ENCODE results near the gene SH3D19. TPM values are rescaled to one million over a fixed set of nuclear protein-coding genes. Genes with fewer than 3 reads are reported as not detected.

SH3D19 gene
- total and polyA plus RNA-seq, 2 of the 4 experiments (the other 2 are of a cell fraction) = 14.4 to 27.2 TPM

DNA sequence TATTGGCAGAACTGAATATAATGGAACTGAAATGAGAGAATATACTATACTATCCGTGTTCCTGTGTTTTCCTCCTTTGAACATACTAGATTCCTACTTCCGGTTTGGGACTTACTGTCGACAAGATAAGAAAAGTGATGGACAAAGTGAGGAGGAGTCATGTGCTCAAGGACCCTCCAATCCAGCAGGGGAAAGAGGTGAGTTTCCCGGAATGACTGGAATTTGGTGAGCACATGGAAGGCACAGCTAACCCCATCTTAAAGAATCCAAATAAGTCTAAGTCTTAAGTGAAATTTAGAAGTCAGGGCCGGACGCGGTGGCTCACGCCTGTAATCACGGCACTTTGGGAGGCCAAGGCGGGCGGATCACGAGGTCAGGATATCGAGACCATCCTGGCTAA, 36.6 kb upstream of the SH3D19 start:
- Histone ChIP-seq H3K4me1 (ENCODE audit: control insufficient read depth, insufficient read depth, low read length) (no peaks in the 10 kb centered on the region), H3K4me2 (ENCODE audit: low read depth, low read length) (no peak overlapping the region), H3K4ac (ENCODE audit: low read depth, low read length) (no peak overlapping the region), H3K18ac (ENCODE audit: low read depth, low read length) (no peak overlapping the region), H3K9me1 (ENCODE audit: insufficient read depth, low read length) (no peaks in the 10 kb centered on the region), H3K27me3 (ENCODE audit: control insufficient read depth, insufficient read depth, low read length) (peaks cover 6% of the 10 kb centered on the region; the same call in 1 of the 2 replicates), H4K8ac (ENCODE audit: low read depth in 2 of 2, low read length in 2 of 2) (no peak overlapping the region), H3K14ac (replicated peaks; ENCODE audit: low read depth, low read length) (no peak overlapping the region), H2BK15ac (ENCODE audit: low read depth, low read length) (no peak overlapping the region), H3K36me3 (ENCODE audit: control insufficient read depth, insufficient read depth, low read length) (no peaks in the 10 kb centered on the region), H4K5ac (ENCODE audit: low read depth, low read length) (no peak overlapping the region), H3K56ac (ENCODE audit: extremely low read depth, insufficient read depth, low read length) (no peak overlapping the region), H2AK5ac (ENCODE audit: low read depth, low read length) (no peak overlapping the region), H4K91ac (ENCODE audit: insufficient read depth, low read depth, low read length) (no peak overlapping the region), H3K79me1 (ENCODE audit: low read depth in 1 of 2, low read length in 2 of 2) (no peaks in the 10 kb centered on the region), H2AFZ (replicated peaks; ENCODE audit: low read length, poor library complexity) (no peak overlapping the region), H2AK9ac (replicated peaks; ENCODE audit: low read depth, low read length, poor library complexity) (no peak overlapping the region), H4K20me1 (ENCODE audit: insufficient read depth, low read length) (no peaks in the 10 kb centered on the region), H2BK120ac (ENCODE audit: low read depth, low read length) (no peak overlapping the region), H3K9ac (ENCODE audit: low read depth, low read length) (no peak overlapping the region), H3K4me3 (ENCODE audit: insufficient read depth, low read depth, low read length) (no peak overlapping the region), H3K9me3 (ENCODE audit: control insufficient read depth, insufficient read depth, low read length) (no peaks in the 10 kb centered on the region), H2BK5ac (ENCODE audit: low read depth, low read length, poor library complexity, severe bottlenecking) (no peak overlapping the region), H3K27ac (ENCODE audit: insufficient read depth, low read length) (no peak overlapping the region), H3K23ac (ENCODE audit: low read depth, low read length) (no peak overlapping the region), H2BK20ac (ENCODE audit: low read depth, low read length) (no peak overlapping the region)
- DNase-seq (no peak), ATAC-seq (ENCODE audit: low read depth) (no peak)
- no peak for TF ChIP-seq MAFK (IDR thresholded peaks at IDR 0.05; ENCODE audit: low read depth, low read length)
- BruUV-seq (replicated peaks) = no TSS peak
- POLR2A ChIA-PET (ENCODE audit: unreplicated experiment) = no interaction called here
- WGBS, 2 experiments (ENCODE audit: extremely low coverage in 2 of 2, insufficient read length in 1 of 2) = no CpG with 5 or more reads among the region's 13 CpGs
- dilution Hi-C loops (cut with HindIII; ENCODE audit: low sequenced_read_pairs, unreplicated experiment) (no loop called here), intact Hi-C loops (cut with micrococcal nuclease) (loop anchor here (1.0 to 5.0 kb wide), 4 partner anchors 86 to 1010 kb away; no protein-coding TSS in a partner anchor), in situ Hi-C loops (cut with MboI; ENCODE audit: low sequenced_read_pairs) (loop anchor here (10.0 kb wide), 1 partner anchor 243 kb away; no protein-coding TSS in a partner anchor)
- CTCF ChIA-PET = interaction anchor here (0.8 kb wide), 2 partner anchors 11 to 17 kb away, joined by 3 read pairs; no protein-coding TSS in a partner anchor
